ENCODE results near the gene PSME4. TPM values are rescaled to one million over a fixed set of nuclear protein-coding genes. Genes with fewer than 3 reads are reported as not detected.

The PSME4 gene
- total and polyA plus RNA-seq, 2 experiments from 2014 or later, result 44.7 to 98.6 TPM

DNA sequence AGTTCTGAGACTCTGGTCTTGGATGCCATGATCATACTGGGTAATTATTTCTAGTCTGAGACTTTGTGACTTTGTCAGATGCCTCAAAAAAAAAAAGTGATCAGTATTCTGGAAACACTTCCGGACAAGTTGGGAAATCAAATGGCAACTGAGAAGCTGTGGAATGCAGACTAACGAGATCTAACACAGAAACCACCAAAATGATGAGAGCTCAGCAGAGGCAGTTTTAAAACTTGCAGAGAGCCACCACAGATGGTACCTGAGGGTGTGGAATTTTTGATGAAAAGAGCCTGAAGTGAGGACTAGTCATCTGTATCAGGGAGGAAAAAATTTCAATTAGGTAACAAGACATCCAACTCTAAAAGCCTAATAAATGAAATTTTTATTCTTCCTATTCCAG is 105.5 kb downstream of the PSME4 start:
- no peak overlapping the region for H3K4me2 ChIP-seq
- no peak overlapping the region for H3K4me3 ChIP-seq
- Mint-ChIP-seq H3K27ac (no peak overlapping the region), H3K36me3 (ENCODE audit: low read depth) (peaks cover 41% of the 10 kb centered on the region), H3K4me3 (no peak overlapping the region), H3K4me1 (peaks cover 10% of the 10 kb centered on the region), H3K27me3 (ENCODE audit: insufficient read depth, low read depth, poor library complexity) (no peaks in the 10 kb centered on the region), H3K9me3 (no peaks in the 10 kb centered on the region)
- peaks cover 29% of the 10 kb centered on the region; the same call in 1 of the 2 replicates for H3K36me3 ChIP-seq (ENCODE audit: insufficient read depth)
- 0 out of 2 replicates have a peak, but pooled peaks cover 8% of the 10 kb centered on the region for H3K4me1 ChIP-seq (ENCODE audit: insufficient read depth)
- DNase-seq (ENCODE audit: low spot score), result no peak
- TF ChIP-seq, protein P1, sequence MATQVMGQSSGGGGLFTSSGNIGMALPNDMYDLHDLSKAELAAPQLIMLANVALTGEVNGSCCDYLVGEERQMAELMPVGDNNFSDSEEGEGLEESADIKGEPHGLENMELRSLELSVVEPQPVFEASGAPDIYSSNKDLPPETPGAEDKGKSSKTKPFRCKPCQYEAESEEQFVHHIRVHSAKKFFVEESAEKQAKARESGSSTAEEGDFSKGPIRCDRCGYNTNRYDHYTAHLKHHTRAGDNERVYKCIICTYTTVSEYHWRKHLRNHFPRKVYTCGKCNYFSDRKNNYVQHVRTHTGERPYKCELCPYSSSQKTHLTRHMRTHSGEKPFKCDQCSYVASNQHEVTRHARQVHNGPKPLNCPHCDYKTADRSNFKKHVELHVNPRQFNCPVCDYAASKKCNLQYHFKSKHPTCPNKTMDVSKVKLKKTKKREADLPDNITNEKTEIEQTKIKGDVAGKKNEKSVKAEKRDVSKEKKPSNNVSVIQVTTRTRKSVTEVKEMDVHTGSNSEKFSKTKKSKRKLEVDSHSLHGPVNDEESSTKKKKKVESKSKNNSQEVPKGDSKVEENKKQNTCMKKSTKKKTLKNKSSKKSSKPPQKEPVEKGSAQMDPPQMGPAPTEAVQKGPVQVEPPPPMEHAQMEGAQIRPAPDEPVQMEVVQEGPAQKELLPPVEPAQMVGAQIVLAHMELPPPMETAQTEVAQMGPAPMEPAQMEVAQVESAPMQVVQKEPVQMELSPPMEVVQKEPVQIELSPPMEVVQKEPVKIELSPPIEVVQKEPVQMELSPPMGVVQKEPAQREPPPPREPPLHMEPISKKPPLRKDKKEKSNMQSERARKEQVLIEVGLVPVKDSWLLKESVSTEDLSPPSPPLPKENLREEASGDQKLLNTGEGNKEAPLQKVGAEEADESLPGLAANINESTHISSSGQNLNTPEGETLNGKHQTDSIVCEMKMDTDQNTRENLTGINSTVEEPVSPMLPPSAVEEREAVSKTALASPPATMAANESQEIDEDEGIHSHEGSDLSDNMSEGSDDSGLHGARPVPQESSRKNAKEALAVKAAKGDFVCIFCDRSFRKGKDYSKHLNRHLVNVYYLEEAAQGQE (IDR thresholded peaks at IDR 0.05; ENCODE audit: unreplicated experiment), result no peak
- no peak for TF ChIP-seq EZH2phosphoT487 (IDR thresholded peaks at IDR 0.05; ENCODE audit: unreplicated experiment)
- TF ChIP-seq, protein P2, sequence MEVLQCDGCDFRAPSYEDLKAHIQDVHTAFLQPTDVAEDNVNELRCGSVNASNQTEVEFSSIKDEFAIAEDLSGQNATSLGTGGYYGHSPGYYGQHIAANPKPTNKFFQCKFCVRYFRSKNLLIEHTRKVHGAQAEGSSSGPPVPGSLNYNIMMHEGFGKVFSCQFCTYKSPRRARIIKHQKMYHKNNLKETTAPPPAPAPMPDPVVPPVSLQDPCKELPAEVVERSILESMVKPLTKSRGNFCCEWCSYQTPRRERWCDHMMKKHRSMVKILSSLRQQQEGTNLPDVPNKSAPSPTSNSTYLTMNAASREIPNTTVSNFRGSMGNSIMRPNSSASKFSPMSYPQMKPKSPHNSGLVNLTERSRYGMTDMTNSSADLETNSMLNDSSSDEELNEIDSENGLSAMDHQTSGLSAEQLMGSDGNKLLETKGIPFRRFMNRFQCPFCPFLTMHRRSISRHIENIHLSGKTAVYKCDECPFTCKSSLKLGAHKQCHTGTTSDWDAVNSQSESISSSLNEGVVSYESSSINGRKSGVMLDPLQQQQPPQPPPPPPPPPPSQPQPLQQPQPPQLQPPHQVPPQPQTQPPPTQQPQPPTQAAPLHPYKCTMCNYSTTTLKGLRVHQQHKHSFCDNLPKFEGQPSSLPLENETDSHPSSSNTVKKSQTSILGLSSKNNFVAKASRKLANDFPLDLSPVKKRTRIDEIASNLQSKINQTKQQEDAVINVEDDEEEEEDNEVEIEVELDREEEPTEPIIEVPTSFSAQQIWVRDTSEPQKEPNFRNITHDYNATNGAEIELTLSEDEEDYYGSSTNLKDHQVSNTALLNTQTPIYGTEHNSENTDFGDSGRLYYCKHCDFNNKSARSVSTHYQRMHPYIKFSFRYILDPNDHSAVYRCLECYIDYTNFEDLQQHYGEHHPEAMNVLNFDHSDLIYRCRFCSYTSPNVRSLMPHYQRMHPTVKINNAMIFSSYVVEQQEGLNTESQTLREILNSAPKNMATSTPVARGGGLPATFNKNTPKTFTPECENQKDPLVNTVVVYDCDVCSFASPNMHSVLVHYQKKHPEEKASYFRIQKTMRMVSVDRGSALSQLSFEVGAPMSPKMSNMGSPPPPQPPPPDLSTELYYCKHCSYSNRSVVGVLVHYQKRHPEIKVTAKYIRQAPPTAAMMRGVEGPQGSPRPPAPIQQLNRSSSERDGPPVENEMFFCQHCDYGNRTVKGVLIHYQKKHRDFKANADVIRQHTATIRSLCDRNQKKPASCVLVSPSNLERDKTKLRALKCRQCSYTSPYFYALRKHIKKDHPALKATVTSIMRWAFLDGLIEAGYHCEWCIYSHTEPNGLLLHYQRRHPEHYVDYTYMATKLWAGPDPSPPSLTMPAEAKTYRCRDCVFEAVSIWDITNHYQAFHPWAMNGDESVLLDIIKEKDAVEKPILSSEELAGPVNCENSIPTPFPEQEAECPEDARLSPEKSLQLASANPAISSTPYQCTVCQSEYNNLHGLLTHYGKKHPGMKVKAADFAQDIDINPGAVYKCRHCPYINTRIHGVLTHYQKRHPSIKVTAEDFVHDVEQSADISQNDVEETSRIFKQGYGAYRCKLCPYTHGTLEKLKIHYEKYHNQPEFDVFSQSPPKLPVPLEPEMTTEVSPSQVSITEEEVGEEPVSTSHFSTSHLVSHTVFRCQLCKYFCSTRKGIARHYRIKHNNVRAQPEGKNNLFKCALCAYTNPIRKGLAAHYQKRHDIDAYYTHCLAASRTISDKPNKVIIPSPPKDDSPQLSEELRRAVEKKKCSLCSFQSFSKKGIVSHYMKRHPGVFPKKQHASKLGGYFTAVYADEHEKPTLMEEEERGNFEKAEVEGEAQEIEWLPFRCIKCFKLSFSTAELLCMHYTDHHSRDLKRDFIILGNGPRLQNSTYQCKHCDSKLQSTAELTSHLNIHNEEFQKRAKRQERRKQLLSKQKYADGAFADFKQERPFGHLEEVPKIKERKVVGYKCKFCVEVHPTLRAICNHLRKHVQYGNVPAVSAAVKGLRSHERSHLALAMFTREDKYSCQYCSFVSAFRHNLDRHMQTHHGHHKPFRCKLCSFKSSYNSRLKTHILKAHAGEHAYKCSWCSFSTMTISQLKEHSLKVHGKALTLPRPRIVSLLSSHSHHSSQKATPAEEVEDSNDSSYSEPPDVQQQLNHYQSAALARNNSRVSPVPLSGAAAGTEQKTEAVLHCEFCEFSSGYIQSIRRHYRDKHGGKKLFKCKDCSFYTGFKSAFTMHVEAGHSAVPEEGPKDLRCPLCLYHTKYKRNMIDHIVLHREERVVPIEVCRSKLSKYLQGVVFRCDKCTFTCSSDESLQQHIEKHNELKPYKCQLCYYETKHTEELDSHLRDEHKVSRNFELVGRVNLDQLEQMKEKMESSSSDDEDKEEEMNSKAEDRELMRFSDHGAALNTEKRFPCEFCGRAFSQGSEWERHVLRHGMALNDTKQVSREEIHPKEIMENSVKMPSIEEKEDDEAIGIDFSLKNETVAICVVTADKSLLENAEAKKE (CRISPR knock-in tag; IDR thresholded peaks at IDR 0.05), result no peak
- no peak for TF ChIP-seq EZH2 (IDR thresholded peaks at IDR 0.05; ENCODE audit: low read depth, unreplicated experiment)
- TF ChIP-seq POLR2AphosphoS5 (IDR thresholded peaks at IDR 0.05; ENCODE audit: low read depth), result no peak
- TF ChIP-seq, protein P3, sequence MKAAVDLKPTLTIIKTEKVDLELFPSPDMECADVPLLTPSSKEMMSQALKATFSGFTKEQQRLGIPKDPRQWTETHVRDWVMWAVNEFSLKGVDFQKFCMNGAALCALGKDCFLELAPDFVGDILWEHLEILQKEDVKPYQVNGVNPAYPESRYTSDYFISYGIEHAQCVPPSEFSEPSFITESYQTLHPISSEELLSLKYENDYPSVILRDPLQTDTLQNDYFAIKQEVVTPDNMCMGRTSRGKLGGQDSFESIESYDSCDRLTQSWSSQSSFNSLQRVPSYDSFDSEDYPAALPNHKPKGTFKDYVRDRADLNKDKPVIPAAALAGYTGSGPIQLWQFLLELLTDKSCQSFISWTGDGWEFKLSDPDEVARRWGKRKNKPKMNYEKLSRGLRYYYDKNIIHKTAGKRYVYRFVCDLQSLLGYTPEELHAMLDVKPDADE (IDR thresholded peaks at IDR 0.05), result no peak
- no peak overlapping the region for H2AFZ ChIP-seq
- no peaks in the 10 kb centered on the region for H3K9me2 ChIP-seq (ENCODE audit: insufficient read depth)
- no peak for ATAC-seq
- no peaks in the 10 kb centered on the region for H4K20me1 ChIP-seq (replicated peaks; ENCODE audit: insufficient read depth)
- no peaks in the 10 kb centered on the region; the same call in 1 of the 2 replicates for H3K79me2 ChIP-seq (replicated peaks; ENCODE audit: insufficient read depth)
- H3K27ac ChIP-seq (ENCODE audit: low read depth), result no peak overlapping the region
- H3K27me3 ChIP-seq (ENCODE audit: insufficient read depth), result no peaks in the 10 kb centered on the region
- no peaks in the 10 kb centered on the region; the same call in 1 of the 2 replicates for H3F3A ChIP-seq (replicated peaks; ENCODE audit: low read depth)

Measured in GM23338 (cell line).